ENCODE data around the gene ELMOD3.

DNA sequence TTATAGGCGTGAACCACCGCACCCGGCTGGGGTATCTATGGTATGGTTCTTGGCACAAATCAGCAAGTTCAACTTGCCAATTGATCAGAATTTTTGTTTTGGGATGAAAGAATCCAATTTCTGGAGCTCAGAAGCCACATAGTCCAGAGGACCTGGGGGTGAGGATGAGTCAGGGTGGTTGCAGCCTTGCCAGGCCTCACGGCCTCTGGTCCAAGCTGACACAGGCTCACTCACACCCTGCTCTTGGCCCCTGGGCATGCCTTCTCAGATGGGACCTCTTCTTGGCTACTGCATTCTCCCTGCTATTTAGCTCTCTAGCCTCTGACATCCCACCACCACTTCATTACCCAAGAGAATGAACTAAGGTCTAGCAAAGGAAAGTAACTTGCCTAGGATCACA, 39.3 kb downstream of the ELMOD3 start:
- no peak for TF ChIP-seq CTCF (IDR thresholded peaks at IDR 0.05; ENCODE audit: low read depth, low read length)
- TF ChIP-seq EZH2phosphoT487 (IDR thresholded peaks at IDR 0.05; ENCODE audit: low read depth) = no peak

All from OCI-LY3 (cell line).